HEK293 (cell line): Measurements from ENCODE around the gene TRMT1.

Experiments used
- GLI2 ChIP-seq: fragments of 450-650 bp; formaldehyde crosslinking; IDR thresholded peaks from 2 replicates; pipeline ENCODE4; 2017; ENCODE audit warnings: missing biosample characterization, missing genetic modification characterization, low read depth, borderline replicate concordance
- HOXD13 ChIP-seq: sonication (generic); formaldehyde crosslinking; IDR thresholded peaks from 2 replicates; pipeline ENCODE4 v1.8.0; 2022; ENCODE audit warnings: missing genetic modification reagents, borderline replicate concordance
- KLF1 ChIP-seq: fragments of 450-650 bp; formaldehyde crosslinking; IDR thresholded peaks from 2 replicates; pipeline ENCODE4 v1.5.1; 2016; ENCODE audit warnings: missing biosample characterization, missing genetic modification characterization
- KLF9 ChIP-seq: fragments of 450-650 bp; formaldehyde crosslinking; IDR thresholded peaks from 2 replicates; pipeline ENCODE4 v1.5.1; 2016; ENCODE audit warnings: missing biosample characterization, missing genetic modification characterization, low read depth
- PRDM1 ChIP-seq: fragments of 450-650 bp; formaldehyde crosslinking; IDR thresholded peaks from 2 replicates; pipeline ENCODE4; 2016; ENCODE audit warnings: missing biosample characterization, missing genetic modification characterization
- SP3 ChIP-seq: fragments of 450-650 bp; formaldehyde crosslinking; IDR thresholded peaks from 2 replicates; pipeline ENCODE4 v1.5.1; 2016; ENCODE audit warnings: missing biosample characterization, missing genetic modification characterization
- WT1 ChIP-seq: fragments of 450-650 bp; formaldehyde crosslinking; IDR thresholded peaks from 2 replicates; pipeline ENCODE4 v1.5.1; 2016; ENCODE audit warnings: missing biosample characterization, missing genetic modification characterization
- YY2 ChIP-seq: fragments of 450-650 bp; formaldehyde crosslinking; IDR thresholded peaks from 2 replicates; pipeline ENCODE4 v1.5.1; 2016; ENCODE audit warnings: missing biosample characterization, missing genetic modification characterization
- ZBTB6 ChIP-seq: fragments of 450-650 bp; formaldehyde crosslinking; IDR thresholded peaks from 2 replicates; pipeline ENCODE4 v1.5.1; 2017; ENCODE audit warnings: missing biosample characterization, missing genetic modification characterization
- ZFP41 ChIP-seq: fragments of 450-650 bp; formaldehyde crosslinking; IDR thresholded peaks from 2 replicates; pipeline ENCODE4 v1.5.1; 2016; ENCODE audit warnings: missing biosample characterization, missing genetic modification characterization, borderline replicate concordance
- ZNF157 ChIP-seq: fragments of 450-650 bp; formaldehyde crosslinking; IDR thresholded peaks from 2 replicates; pipeline ENCODE4 v1.5.1; 2016; ENCODE audit warnings: missing biosample characterization, missing genetic modification characterization
- ZNF16 ChIP-seq: fragments of 450-650 bp; formaldehyde crosslinking; IDR thresholded peaks from 2 replicates; pipeline ENCODE4 v1.5.1; 2016; ENCODE audit warnings: low read depth, missing biosample characterization, missing genetic modification characterization
- ZNF184 ChIP-seq: fragments of 450-650 bp; IDR thresholded peaks from 2 replicates; pipeline ENCODE4 v1.5.1; 2018; ENCODE audit warnings: missing biosample characterization, mild to moderate bottlenecking, missing genetic modification characterization
- ZNF19 ChIP-seq: fragments of 450-650 bp; formaldehyde crosslinking; IDR thresholded peaks from 2 replicates; pipeline ENCODE4; 2016; ENCODE audit warnings: missing biosample characterization, missing genetic modification characterization, low read depth
- ZNF2 ChIP-seq: fragments of 450-650 bp; formaldehyde crosslinking; IDR thresholded peaks from 2 replicates; pipeline ENCODE4 v1.5.1; 2016; ENCODE audit warnings: missing biosample characterization, missing genetic modification characterization
- ZNF214 ChIP-seq: fragments of 450-650 bp; formaldehyde crosslinking; IDR thresholded peaks from 2 replicates; pipeline ENCODE4 v1.5.1; 2017; ENCODE audit warnings: missing biosample characterization, mild to moderate bottlenecking, missing genetic modification characterization, borderline replicate concordance
- ZNF223 ChIP-seq: fragments of 450-650 bp; formaldehyde crosslinking; IDR thresholded peaks from 2 replicates; pipeline ENCODE4 v1.5.1; 2016; ENCODE audit warnings: missing biosample characterization, missing genetic modification characterization
- ZNF24 ChIP-seq: fragments of 450-650 bp; formaldehyde crosslinking; IDR thresholded peaks from 2 replicates; pipeline ENCODE4 v1.5.1; 2016; ENCODE audit warnings: missing biosample characterization, missing genetic modification characterization
- ZNF248 ChIP-seq: fragments of 450-650 bp; formaldehyde crosslinking; IDR thresholded peaks from 2 replicates; pipeline ENCODE4 v1.5.1; 2017; ENCODE audit warnings: missing biosample characterization, missing genetic modification characterization
- ZNF274 ChIP-seq, 2 experiments: fragments of 200-500 bp in 1 of 2; fragments of 450-650 bp in 1 of 2; sonication (Bioruptor generic) in 1 of 2; formaldehyde crosslinking in 1 of 2; IDR thresholded peaks; 2 replicates each; pipeline versions ENCODE4 v1.5.1 to v1.6.1; 2014 to 2016; ENCODE audit warnings: borderline replicate concordance in 1 of 2, inconsistent platforms in 1 of 2, low read length in 1 of 2, missing biosample characterization in 1 of 2, missing genetic modification characterization in 1 of 2
- ZNF292 ChIP-seq: fragments of 450-650 bp; formaldehyde crosslinking; IDR thresholded peaks from 2 replicates; pipeline ENCODE4 v1.5.1; 2016; ENCODE audit warnings: low read depth, missing biosample characterization, missing genetic modification characterization, borderline replicate concordance
- ZNF350 ChIP-seq: fragments of 450-650 bp; formaldehyde crosslinking; IDR thresholded peaks from 2 replicates; pipeline ENCODE4 v1.5.0; 2017; ENCODE audit warnings: missing biosample characterization, mild to moderate bottlenecking, missing genetic modification characterization
- ZNF404 ChIP-seq: fragments of 450-650 bp; formaldehyde crosslinking; IDR thresholded peaks from 2 replicates; pipeline ENCODE4 v1.5.1; 2017; ENCODE audit warnings: missing biosample characterization, missing genetic modification characterization
- ZNF423 ChIP-seq: fragments of 450-650 bp; formaldehyde crosslinking; IDR thresholded peaks from 2 replicates; pipeline ENCODE4 v1.5.1; 2016; ENCODE audit warnings: missing biosample characterization, missing genetic modification characterization
- ZNF555 ChIP-seq: fragments of 450-650 bp; formaldehyde crosslinking; conservative IDR thresholded peaks from 2 replicates; pipeline ENCODE4 v1.5.1; 2017; ENCODE audit warnings: missing biosample characterization, mild to moderate bottlenecking, missing genetic modification characterization, inconsistent platforms
- ZNF624 ChIP-seq: fragments of 450-650 bp; formaldehyde crosslinking; IDR thresholded peaks from 2 replicates; pipeline ENCODE4 v1.5.1; 2017; ENCODE audit warnings: missing biosample characterization, missing genetic modification characterization
- ZNF664 ChIP-seq: fragments of 450-650 bp; formaldehyde crosslinking; IDR thresholded peaks from 2 replicates; pipeline ENCODE4 v1.5.1; 2016; ENCODE audit warnings: missing biosample characterization, missing genetic modification characterization
- ZNF747 ChIP-seq: fragments of 450-650 bp; formaldehyde crosslinking; IDR thresholded peaks from 2 replicates; pipeline ENCODE4 v1.5.1; 2016; ENCODE audit warnings: missing biosample characterization, missing genetic modification characterization
- ZSCAN16 ChIP-seq: fragments of 450-650 bp; formaldehyde crosslinking; IDR thresholded peaks from 2 replicates; pipeline ENCODE4 v1.5.1; 2016; ENCODE audit warnings: missing biosample characterization, missing genetic modification characterization
- TF ChIP-seq, protein P1 (sequence below): fragments of 450-650 bp; formaldehyde crosslinking; IDR thresholded peaks from 2 replicates; pipeline ENCODE4 v1.5.1; 2017; ENCODE audit warnings: missing biosample characterization, missing genetic modification characterization
- TF ChIP-seq, protein P2 (sequence below): fragments of 450-650 bp; formaldehyde crosslinking; IDR thresholded peaks from 2 replicates; pipeline ENCODE4 v1.5.1; 2017; ENCODE audit warnings: missing biosample characterization, missing genetic modification characterization
- TF ChIP-seq, protein P3 (sequence below): IDR thresholded peaks from 2 replicates; pipeline ENCODE4 v1.6.1; 2011; ENCODE audit warnings: mild to moderate bottlenecking, low read depth, low read length, borderline replicate concordance
- TF ChIP-seq, protein P4 (sequence below): fragments of 450-650 bp; formaldehyde crosslinking; IDR thresholded peaks from 2 replicates; pipeline ENCODE4 v1.5.1; 2016; ENCODE audit warnings: missing biosample characterization, missing genetic modification characterization

The TRMT1 gene

GRCh38 chr19:13116282-13117175 lies at the start of gene TRMT1 (continued):
- TF ChIP-seq HOXD13 (CRISPR knock-in tag) (no peak), ZNF157 (tag by site-specific recombination) (no peak), ZNF664 (tag by site-specific recombination) (peak; percentile 71), ZFP41 (no peak), YY2 (tag by site-specific recombination) (peak; percentile 97), ZNF747 (tag by site-specific recombination) (no peak), ZNF555 (tag by site-specific recombination) (no peak), ZNF223 (no peak), GLI2 (tag by site-specific recombination) (no peak), SP3 (tag by site-specific recombination) (peak; percentile 87), KLF9 (no peak; the same call in 1 of the 2 replicates), KLF1 (peak; percentile 73), ZBTB6 (tag by site-specific recombination) (0 out of 2 replicates have a peak, but pooled peaks have one; percentile 21), ZNF423 (tag by site-specific recombination) (peak; percentile 96), ZNF19 (tag by site-specific recombination) (no peak), WT1 (peak; percentile 66; the same call in 1 of the 2 replicates), ZNF248 (tag by site-specific recombination) (no peak), ZNF2 (tag by site-specific recombination) (peak; percentile 88; the same call in 1 of the 2 replicates), ZNF16 (tag by site-specific recombination) (no peak), PRDM1 (tag by site-specific recombination) (no peak), ZNF214 (tag by site-specific recombination) (no peak), ZNF274 (IDR thresholded peaks at IDR 0.05; ENCODE audit: low read length) (no peak), ZNF274 (tag by site-specific recombination; IDR thresholded peaks at IDR 0.05; ENCODE audit: borderline replicate concordance) (no peak), ZNF624 (tag by site-specific recombination) (no peak), ZNF292 (tag by site-specific recombination) (no peak), ZNF404 (no peak), ZNF350 (tag by site-specific recombination) (no peak), ZNF184 (tag by site-specific recombination) (peak; percentile 45; the same call in 1 of the 2 replicates), ZNF24 (tag by site-specific recombination) (peak; percentile 95), ZSCAN16 (no peak)
- TF ChIP-seq, protein P1, sequence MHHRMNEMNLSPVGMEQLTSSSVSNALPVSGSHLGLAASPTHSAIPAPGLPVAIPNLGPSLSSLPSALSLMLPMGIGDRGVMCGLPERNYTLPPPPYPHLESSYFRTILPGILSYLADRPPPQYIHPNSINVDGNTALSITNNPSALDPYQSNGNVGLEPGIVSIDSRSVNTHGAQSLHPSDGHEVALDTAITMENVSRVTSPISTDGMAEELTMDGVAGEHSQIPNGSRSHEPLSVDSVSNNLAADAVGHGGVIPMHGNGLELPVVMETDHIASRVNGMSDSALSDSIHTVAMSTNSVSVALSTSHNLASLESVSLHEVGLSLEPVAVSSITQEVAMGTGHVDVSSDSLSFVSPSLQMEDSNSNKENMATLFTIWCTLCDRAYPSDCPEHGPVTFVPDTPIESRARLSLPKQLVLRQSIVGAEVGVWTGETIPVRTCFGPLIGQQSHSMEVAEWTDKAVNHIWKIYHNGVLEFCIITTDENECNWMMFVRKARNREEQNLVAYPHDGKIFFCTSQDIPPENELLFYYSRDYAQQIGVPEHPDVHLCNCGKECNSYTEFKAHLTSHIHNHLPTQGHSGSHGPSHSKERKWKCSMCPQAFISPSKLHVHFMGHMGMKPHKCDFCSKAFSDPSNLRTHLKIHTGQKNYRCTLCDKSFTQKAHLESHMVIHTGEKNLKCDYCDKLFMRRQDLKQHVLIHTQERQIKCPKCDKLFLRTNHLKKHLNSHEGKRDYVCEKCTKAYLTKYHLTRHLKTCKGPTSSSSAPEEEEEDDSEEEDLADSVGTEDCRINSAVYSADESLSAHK (tag by site-specific recombination) = peak; percentile 77; the same call in 1 of the 2 replicates
- TF ChIP-seq, protein P2, sequence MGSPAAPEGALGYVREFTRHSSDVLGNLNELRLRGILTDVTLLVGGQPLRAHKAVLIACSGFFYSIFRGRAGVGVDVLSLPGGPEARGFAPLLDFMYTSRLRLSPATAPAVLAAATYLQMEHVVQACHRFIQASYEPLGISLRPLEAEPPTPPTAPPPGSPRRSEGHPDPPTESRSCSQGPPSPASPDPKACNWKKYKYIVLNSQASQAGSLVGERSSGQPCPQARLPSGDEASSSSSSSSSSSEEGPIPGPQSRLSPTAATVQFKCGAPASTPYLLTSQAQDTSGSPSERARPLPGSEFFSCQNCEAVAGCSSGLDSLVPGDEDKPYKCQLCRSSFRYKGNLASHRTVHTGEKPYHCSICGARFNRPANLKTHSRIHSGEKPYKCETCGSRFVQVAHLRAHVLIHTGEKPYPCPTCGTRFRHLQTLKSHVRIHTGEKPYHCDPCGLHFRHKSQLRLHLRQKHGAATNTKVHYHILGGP (tag by site-specific recombination) = no peak
- TF ChIP-seq, protein P3, sequence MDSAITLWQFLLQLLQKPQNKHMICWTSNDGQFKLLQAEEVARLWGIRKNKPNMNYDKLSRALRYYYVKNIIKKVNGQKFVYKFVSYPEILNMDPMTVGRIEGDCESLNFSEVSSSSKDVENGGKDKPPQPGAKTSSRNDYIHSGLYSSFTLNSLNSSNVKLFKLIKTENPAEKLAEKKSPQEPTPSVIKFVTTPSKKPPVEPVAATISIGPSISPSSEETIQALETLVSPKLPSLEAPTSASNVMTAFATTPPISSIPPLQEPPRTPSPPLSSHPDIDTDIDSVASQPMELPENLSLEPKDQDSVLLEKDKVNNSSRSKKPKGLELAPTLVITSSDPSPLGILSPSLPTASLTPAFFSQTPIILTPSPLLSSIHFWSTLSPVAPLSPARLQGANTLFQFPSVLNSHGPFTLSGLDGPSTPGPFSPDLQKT = no peak
- TF ChIP-seq, protein P4, sequence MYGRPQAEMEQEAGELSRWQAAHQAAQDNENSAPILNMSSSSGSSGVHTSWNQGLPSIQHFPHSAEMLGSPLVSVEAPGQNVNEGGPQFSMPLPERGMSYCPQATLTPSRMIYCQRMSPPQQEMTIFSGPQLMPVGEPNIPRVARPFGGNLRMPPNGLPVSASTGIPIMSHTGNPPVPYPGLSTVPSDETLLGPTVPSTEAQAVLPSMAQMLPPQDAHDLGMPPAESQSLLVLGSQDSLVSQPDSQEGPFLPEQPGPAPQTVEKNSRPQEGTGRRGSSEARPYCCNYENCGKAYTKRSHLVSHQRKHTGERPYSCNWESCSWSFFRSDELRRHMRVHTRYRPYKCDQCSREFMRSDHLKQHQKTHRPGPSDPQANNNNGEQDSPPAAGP = peak; percentile 92
